T-cell (primary cell): Measurements from ENCODE around the gene MANBA. TPM values are rescaled to one million over a fixed set of nuclear protein-coding genes. Genes with fewer than 3 reads are reported as not detected.

ENCODE experiments used
- ATAC-seq, 4 experiments: fragments of 200-7000 bp in 3 of 4; fragments of 150-1000 bp in 1 of 4; cut with Tn5 transposase; replicated peaks in 1 of 4; 1 replicate in 3 of 4; 2 replicates in 1 of 4; pipeline ENCODE4 v1.10.0; 2021; ENCODE audit warnings: moderate library complexity in 3 of 4, mild to moderate bottlenecking in 2 of 4, moderate number of reproducible peaks in 1 of 4
- CTCF ChIA-PET, 2 donors: fragments of 300-600 bp; sonication (Branson Sonifier 250); formaldehyde crosslinking; loops; one replicate each; lab custom pipeline; 2022; ENCODE audit warnings: antibody characterized with exemption in 2 of 2; lab: Charles Lee
- POLR2A ChIA-PET, 2 donors: fragments of 300-600 bp; sonication (Branson Sonifier 250); formaldehyde crosslinking; loops; one replicate each; lab custom pipeline; 2022; ENCODE audit warnings: antibody characterized with exemption in 2 of 2; lab: Charles Lee
- DNase-seq, 35 experiments: peaks; one replicate each; pipeline versions ENCODE4 v3.0.0 to v3.0.0-alpha.2; 2013 to 2023
- H3K27ac ChIP-seq: one replicate; pipeline ENCODE4 v1.5.1; 2013; ENCODE audit warnings: low read length
- H3K27me3 ChIP-seq, 2 experiments: replicated peaks in 1 of 2; 1 replicate in 1 of 2; 2 replicates in 1 of 2; pipeline versions ENCODE4 v1.6.1 to v1.7.0; 2013; ENCODE audit warnings: low read length in 1 of 2, mixed read lengths in 1 of 2; ENCODE audit not compliant: control insufficient read depth in 2 of 2, insufficient read depth in 2 of 2; ENCODE audit errors: extremely low read depth in 1 of 2
- H3K36me3 ChIP-seq, 2 donors: 1 replicate in 1 of 2; 2 replicates in 1 of 2; pipeline versions ENCODE4 v1.6.1 to v1.7.0; 2013; ENCODE audit warnings: low read length in 1 of 2; ENCODE audit not compliant: control insufficient read depth in 2 of 2, insufficient read depth in 1 of 2; ENCODE audit errors: extremely low read depth in 1 of 2
- H3K4me1 ChIP-seq, 2 experiments: 1 replicate in 1 of 2; 2 replicates in 1 of 2; pipeline versions ENCODE4 v1.6.1 to v1.7.0; 2013; ENCODE audit warnings: low read length in 2 of 2, mixed read lengths in 1 of 2; ENCODE audit not compliant: insufficient read depth in 2 of 2, control insufficient read depth in 1 of 2; ENCODE audit errors: extremely low read depth in 1 of 2
- H3K4me3 ChIP-seq, 2 donors: 1 replicate in 1 of 2; 2 replicates in 1 of 2; pipeline versions ENCODE4 v1.5.1 to v1.7.0; 2013; ENCODE audit warnings: mild to moderate bottlenecking in 2 of 2, low read length in 1 of 2, moderate library complexity in 1 of 2; ENCODE audit not compliant: control insufficient read depth in 1 of 2; ENCODE audit errors: extremely low read depth in 1 of 2
- H3K9me3 ChIP-seq: 2 replicates; pipeline ENCODE4 v1.7.0; 2013
- H3K27ac Mint-ChIP-seq, 2 donors: one replicate each; pipeline ENCODE4 v1.8.0; 2020 to 2021; ENCODE audit warnings: mild to moderate bottlenecking in 2 of 2, mixed read lengths in 2 of 2
- H3K27me3 Mint-ChIP-seq, 2 donors: one replicate each; pipeline ENCODE4 v1.8.0; 2021 to 2022; ENCODE audit warnings: mixed read lengths in 2 of 2
- H3K36me3 Mint-ChIP-seq: one replicate; pipeline ENCODE4 v1.8.0; 2021; ENCODE audit warnings: mixed read lengths
- H3K4me1 Mint-ChIP-seq, 3 donors: one replicate each; pipeline ENCODE4 v1.8.0; 2020 to 2022; ENCODE audit warnings: mixed read lengths in 3 of 3, mild to moderate bottlenecking in 1 of 3
- H3K4me3 Mint-ChIP-seq, 3 donors: one replicate each; pipeline ENCODE4 v1.8.0; 2020 to 2022; ENCODE audit warnings: mild to moderate bottlenecking in 3 of 3, mixed read lengths in 3 of 3, moderate library complexity in 3 of 3
- H3K9me3 Mint-ChIP-seq, 3 donors: one replicate each; pipeline ENCODE4 v1.8.0; 2020 to 2022; ENCODE audit warnings: mixed read lengths in 3 of 3
- WGBS: methylation state at CpG from one replicate; pipeline ENCODE4 v1.1.5; 2013; ENCODE audit warnings: missing lambda C conversion rate; ENCODE audit not compliant: insufficient coverage; 5-methylcytosine and 5-hydroxymethylcytosine counted together
- total RNA-seq, 35 experiments: library from RNA in 6 of 35; stranded (reverse) in 6 of 35; fragments of 120-200 nt in 1 of 35; gene quantifications; one replicate each; pipeline versions ENCODE4 v1.2.1 to v1.2.4 and lab custom pipeline; 2013 to 2026

Gene MANBA
- total RNA-seq, 5 donors from 2014 or later (not counting 1 experiment from before 2014, with no cell fraction given): 20.8 to 27.8 (median 24.2) TPM

DNA sequence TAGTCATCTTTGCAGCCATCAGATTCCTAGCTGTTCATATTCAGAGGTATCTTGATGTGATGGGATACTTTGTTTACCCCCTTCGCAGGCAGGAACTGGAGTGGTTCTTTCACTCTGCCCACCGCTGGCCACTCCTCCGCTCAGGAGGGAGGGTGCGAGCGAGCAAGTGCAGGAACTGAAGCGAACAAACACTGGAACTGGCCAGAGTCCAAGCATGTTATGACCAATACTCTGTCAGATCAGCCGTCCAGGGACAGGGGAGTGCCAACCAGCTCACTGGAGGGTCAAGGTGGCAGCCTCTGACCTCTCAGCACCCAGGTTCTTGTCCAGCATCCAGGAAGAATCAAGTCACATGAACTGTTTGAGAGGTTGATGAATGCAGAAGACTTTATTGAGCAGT lies 18.0 kb upstream of the MANBA start:
- Mint-ChIP-seq H3K4me1 (no peaks in the 10 kb centered on the region), H3K27ac (no peak overlapping the region), H3K9me3 (no peaks in the 10 kb centered on the region), H3K4me3 (no peak overlapping the region), H3K27me3 (peaks cover 0 to 4% of the 10 kb centered on the region in 2 donors), H3K36me3 (no peaks in the 10 kb centered on the region)
- 89% methylated on average over 7 of the region's 7 CpGs for WGBS
- Histone ChIP-seq H3K36me3 (no peaks in the 10 kb centered on the region), H3K4me3 (no peak overlapping the region), H3K27ac (no peak overlapping the region), H3K27me3 (peaks cover 0 to 7% of the 10 kb centered on the region in 2 experiments), H3K4me1 (no peaks in the 10 kb centered on the region), H3K9me3 (no peaks in the 10 kb centered on the region)
- ChIA-PET CTCF (no interaction called here), POLR2A (interaction anchor here in 1 of 2 donors (0.6 kb wide), 2 partner anchors 38 to 229 kb away, joined by 3 to 8 read pairs; no protein-coding TSS in a partner anchor)
- ATAC-seq (no peak), DNase-seq (no peak)

- POLR2A ChIA-PET: no interaction called here
- H3K4me3 Mint-ChIP-seq: no peak overlapping the region
Measured at GRCh38 chr4:102775805-102776204, 15.0 kb upstream of the MANBA start.

GRCh38 chr4:102774254-102774653 lies 13.5 kb upstream of the MANBA start:
- no peak overlapping the region for H3K4me3 Mint-ChIP-seq
- peaks cover 0 to 4% of the 10 kb centered on the region in 2 donors for H3K27me3 Mint-ChIP-seq
- no peak overlapping the region for H3K27ac Mint-ChIP-seq
- Histone ChIP-seq H3K4me1 (no peaks in the 10 kb centered on the region), H3K4me3 (no peak overlapping the region), H3K27me3 (peaks cover 0 to 7% of the 10 kb centered on the region in 2 experiments), H3K9me3 (no peaks in the 10 kb centered on the region), H3K27ac (no peak overlapping the region), H3K36me3 (no peaks in the 10 kb centered on the region)
- DNase-seq (no peak), ATAC-seq (no peak)
- no peaks in the 10 kb centered on the region for H3K9me3 Mint-ChIP-seq
- ChIA-PET CTCF (interaction anchor here in 1 of 2 donors (0.7 kb wide), 1 partner anchor 78 kb away, joined by 4 read pairs; no protein-coding TSS in a partner anchor), POLR2A (no interaction called here)
- H3K36me3 Mint-ChIP-seq: no peaks in the 10 kb centered on the region
- H3K4me1 Mint-ChIP-seq: no peaks in the 10 kb centered on the region
- no CpG with 5 or more reads among the region's 2 CpGs for WGBS

More at GRCh38 chr4:102775805-102776204, 15.0 kb upstream of the MANBA start:
- CTCF ChIA-PET: no interaction called here
- no peak overlapping the region for H3K27ac Mint-ChIP-seq
- no peaks in the 10 kb centered on the region for H3K36me3 ChIP-seq
- no peak overlapping the region for H3K27ac ChIP-seq
- H3K27me3 ChIP-seq: peaks cover 0 to 7% of the 10 kb centered on the region in 2 experiments
- no peak overlapping the region for H3K4me3 ChIP-seq
- H3K4me1 Mint-ChIP-seq: no peaks in the 10 kb centered on the region
- no peaks in the 10 kb centered on the region for H3K36me3 Mint-ChIP-seq
- no peaks in the 10 kb centered on the region for H3K4me1 ChIP-seq
- H3K9me3 ChIP-seq: no peaks in the 10 kb centered on the region
- WGBS: no CpG with 5 or more reads among the region's 1 CpG
- DNase-seq (no peak), ATAC-seq (no peak)
- peaks cover 0 to 4% of the 10 kb centered on the region in 2 donors for H3K27me3 Mint-ChIP-seq
- no peaks in the 10 kb centered on the region for H3K9me3 Mint-ChIP-seq

GRCh38 chr4:102772738-102773340 lies 12.1 kb upstream of the MANBA start:
- no peaks in the 10 kb centered on the region for H3K36me3 Mint-ChIP-seq
- WGBS: 100% methylated on average over 1 of the region's 4 CpGs
- CTCF ChIA-PET: interaction anchor here in 1 of 2 donors (0.5 kb wide), 1 partner anchor 70 kb away, joined by 3 read pairs; no protein-coding TSS in a partner anchor
- Histone ChIP-seq H3K4me3 (no peak overlapping the region), H3K4me1 (no peaks in the 10 kb centered on the region), H3K27me3 (no peaks in the 10 kb centered on the region), H3K36me3 (no peaks in the 10 kb centered on the region), H3K9me3 (no peaks in the 10 kb centered on the region), H3K27ac (no peak overlapping the region)
- H3K27ac Mint-ChIP-seq: no peak overlapping the region
- POLR2A ChIA-PET: no interaction called here
- H3K4me1 Mint-ChIP-seq: no peaks in the 10 kb centered on the region
- DNase-seq (no peak), ATAC-seq (no peak)
- peaks cover 0 to 4% of the 10 kb centered on the region in 2 donors for H3K27me3 Mint-ChIP-seq
- no peak overlapping the region for H3K4me3 Mint-ChIP-seq
- H3K9me3 Mint-ChIP-seq: no peaks in the 10 kb centered on the region

- H3K36me3 Mint-ChIP-seq: no peaks in the 10 kb centered on the region
Measured at GRCh38 chr4:102764901-102765300, 4.1 kb upstream of the MANBA start.

DNA sequence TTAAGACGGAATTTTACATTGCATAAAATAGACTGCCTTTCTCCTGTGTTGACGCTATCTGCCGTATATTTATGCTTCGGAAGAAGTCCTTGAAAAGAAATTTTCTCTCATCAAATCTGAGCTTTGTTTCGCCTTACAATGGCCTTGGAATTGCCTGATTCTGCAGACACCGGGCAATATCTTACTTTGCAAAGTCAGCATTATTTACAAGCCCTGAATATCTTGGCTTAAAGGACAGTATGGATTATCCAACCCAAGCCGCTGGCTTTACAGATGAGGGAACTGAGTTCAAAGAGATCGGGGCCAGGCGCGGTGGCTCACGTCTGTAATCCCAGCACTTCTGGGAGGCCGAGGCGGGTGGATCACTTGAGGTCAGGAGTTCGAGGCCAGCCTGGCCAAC lies 1.1 kb upstream of the MANBA start:
- no peak for ATAC-seq
- H3K27me3 Mint-ChIP-seq: peaks cover 0 to 1% of the 10 kb centered on the region in 2 donors
- H3K27ac ChIP-seq: no peak overlapping the region
- H3K4me3 Mint-ChIP-seq: peak overlapping the region; percentile 93 to 99 (median 95)
- no peaks in the 10 kb centered on the region for H3K9me3 ChIP-seq
- 93% methylated on average over 10 of the region's 14 CpGs for WGBS
- no peak for DNase-seq
- peaks cover 39 to 44% (median 40%) of the 10 kb centered on the region in 3 donors for H3K4me1 Mint-ChIP-seq
- H3K27ac Mint-ChIP-seq: peak overlapping the region in 1 of 2 donors; percentile 87
- H3K4me3 ChIP-seq: peak overlapping the region in 1 of 2 donors; percentile 97
- peaks cover 0 to 5% (median 0%) of the 10 kb centered on the region in 3 donors for H3K9me3 Mint-ChIP-seq
- ChIA-PET CTCF (interaction anchor here in 1 of 2 donors (0.8 to 1.8 kb wide), 3 partner anchors 58 to 107 kb away, joined by 3 to 15 read pairs (median 5); partner anchors contain the start of gene CISD2), POLR2A (interaction anchor here (0.5 to 2.0 kb wide), 6 partner anchors 9 to 417 kb away, joined by 3 to 6 read pairs (median 3); no protein-coding TSS in a partner anchor)
- no peaks in the 10 kb centered on the region for H3K36me3 ChIP-seq
- peaks cover 3% of the 10 kb centered on the region for H3K36me3 Mint-ChIP-seq
- H3K27me3 ChIP-seq: no peaks in the 10 kb centered on the region
- H3K4me1 ChIP-seq: peaks cover 12 to 18% of the 10 kb centered on the region in 2 experiments

More at GRCh38 chr4:102764901-102765300, 4.1 kb upstream of the MANBA start:
- Histone ChIP-seq H3K4me3 (no peak overlapping the region), H3K36me3 (no peaks in the 10 kb centered on the region), H3K4me1 (peaks cover 9 to 16% of the 10 kb centered on the region in 2 experiments), H3K27me3 (no peaks in the 10 kb centered on the region), H3K9me3 (no peaks in the 10 kb centered on the region), H3K27ac (no peak overlapping the region)
- no peak overlapping the region for H3K4me3 Mint-ChIP-seq
- ChIA-PET CTCF (interaction anchor here (0.6 to 1.1 kb wide), 3 partner anchors 9 to 319 kb away, joined by 3 to 6 read pairs (median 3); no protein-coding TSS in a partner anchor), POLR2A (no interaction called here)
- H3K9me3 Mint-ChIP-seq: peaks cover 0 to 5% (median 0%) of the 10 kb centered on the region in 3 donors
- no peak overlapping the region for H3K27ac Mint-ChIP-seq
- no peak for DNase-seq
- H3K27me3 Mint-ChIP-seq: peaks cover 0 to 1% of the 10 kb centered on the region in 2 donors
- peaks cover 13 to 16% (median 14%) of the 10 kb centered on the region in 3 donors for H3K4me1 Mint-ChIP-seq
- no CpG with 5 or more reads among the region's 3 CpGs for WGBS
- ATAC-seq: no peak
